Muscle layer of colon (tissue), 2 donors: ENCODE data around the gene MED16.

Source experiments
- H3K27ac ChIP-seq: one replicate; pipeline ENCODE4 v1.7.0; 2013; ENCODE audit warnings: low read depth, mild to moderate bottlenecking, low read length, moderate library complexity
- H3K27me3 ChIP-seq, 2 donors: one replicate each; pipeline ENCODE4 v1.7.0; 2013; ENCODE audit warnings: low read length in 2 of 2, mild to moderate bottlenecking in 2 of 2; ENCODE audit not compliant: insufficient read depth in 2 of 2, control insufficient read depth in 1 of 2
- H3K36me3 ChIP-seq: one replicate; pipeline ENCODE4 v1.7.0; 2013; ENCODE audit warnings: mild to moderate bottlenecking, low read length; ENCODE audit not compliant: insufficient read depth
- H3K4me1 ChIP-seq: one replicate; pipeline ENCODE4 v1.7.0; 2013; ENCODE audit warnings: mild to moderate bottlenecking, low read length; ENCODE audit not compliant: insufficient read depth
- H3K4me3 ChIP-seq, 2 donors: one replicate each; pipeline ENCODE4 v1.7.0; 2013; ENCODE audit warnings: low read length in 2 of 2, low read depth in 1 of 2, mild to moderate bottlenecking in 1 of 2, moderate library complexity in 1 of 2
- H3K9ac ChIP-seq: one replicate; pipeline ENCODE4 v1.7.0; 2013; ENCODE audit warnings: low read length
- H3K9me3 ChIP-seq: one replicate; pipeline ENCODE4 v1.7.0; 2013; ENCODE audit warnings: mild to moderate bottlenecking, low read length
- donor health status: abdominal sarcoma.
- donor health status: Adenocarcinoma of cecum.

The MED16 gene

GRCh38 chr19:840519-841206, 52.3 kb downstream of the MED16 start, which contains the start of gene PRTN3:
Gene PRTN3 (plus strand): TSS chr19:840999. CDS start chr19:841009, 10 bp downstream.
- peaks cover 0 to 33% of the 10 kb centered on the region in 2 donors for H3K27me3 ChIP-seq
- no peak within 1 kb of the TSS for H3K27ac ChIP-seq
- no peaks in the 10 kb centered on the region for H3K36me3 ChIP-seq
- H3K9me3 ChIP-seq = no peaks in the 10 kb centered on the region
- H3K9ac ChIP-seq = no peak within 1 kb of the TSS
- H3K4me1 ChIP-seq = no peaks in the 10 kb centered on the region
- no peak within 1 kb of the TSS for H3K4me3 ChIP-seq

GRCh38 chr19:835210-835810, 57.7 kb downstream of the MED16 start:
- peaks cover 0 to 26% of the 10 kb centered on the region in 2 donors for H3K27me3 ChIP-seq
- no peaks in the 10 kb centered on the region for H3K9me3 ChIP-seq
- no peak overlapping the region for H3K27ac ChIP-seq
- no peak overlapping the region for H3K4me3 ChIP-seq
- no peaks in the 10 kb centered on the region for H3K4me1 ChIP-seq
- H3K9ac ChIP-seq = no peak overlapping the region
- H3K36me3 ChIP-seq = no peaks in the 10 kb centered on the region

- H3K27me3 ChIP-seq = peaks cover 0 to 26% of the 10 kb centered on the region in 2 donors
Measured at GRCh38 chr19:834216-834615, 58.8 kb downstream of the MED16 start.

GRCh38 chr19:831407-832369, 61.3 kb downstream of the MED16 start:
- peaks cover 0 to 39% of the 10 kb centered on the region in 2 donors for H3K27me3 ChIP-seq
- no peak overlapping the region for H3K9ac ChIP-seq
- H3K4me3 ChIP-seq = no peak overlapping the region
- H3K9me3 ChIP-seq = no peaks in the 10 kb centered on the region
- no peaks in the 10 kb centered on the region for H3K4me1 ChIP-seq
- no peak overlapping the region for H3K27ac ChIP-seq
- H3K36me3 ChIP-seq = no peaks in the 10 kb centered on the region

More at GRCh38 chr19:834216-834615, 58.8 kb downstream of the MED16 start:
- no peaks in the 10 kb centered on the region for H3K36me3 ChIP-seq
- H3K4me1 ChIP-seq = no peaks in the 10 kb centered on the region
- H3K27ac ChIP-seq = no peak overlapping the region
- no peak overlapping the region for H3K9ac ChIP-seq
- H3K9me3 ChIP-seq = no peaks in the 10 kb centered on the region
- H3K4me3 ChIP-seq = no peak overlapping the region

GRCh38 chr19:829129-829758, 63.7 kb downstream of the MED16 start:
- Histone ChIP-seq H3K4me3 (no peak overlapping the region), H3K9ac (no peak overlapping the region), H3K9me3 (no peaks in the 10 kb centered on the region), H3K27me3 (peaks cover 0 to 28% of the 10 kb centered on the region in 2 donors), H3K4me1 (no peaks in the 10 kb centered on the region), H3K36me3 (no peaks in the 10 kb centered on the region), H3K27ac (no peak overlapping the region)

GRCh38 chr19:827710-828321, 65.2 kb downstream of the MED16 start, which contains the start of gene AZU1:
Gene AZU1 (plus strand): TSS chr19:827837. CDS start chr19:827847, 10 bp downstream.
- H3K4me3 ChIP-seq = no peak within 1 kb of the TSS
- peaks cover 6 to 38% of the 10 kb centered on the region in 2 donors for H3K27me3 ChIP-seq
- no peaks in the 10 kb centered on the region for H3K36me3 ChIP-seq
- H3K9me3 ChIP-seq = no peaks in the 10 kb centered on the region
- H3K27ac ChIP-seq = no peak within 1 kb of the TSS
- no peaks in the 10 kb centered on the region for H3K4me1 ChIP-seq
- H3K9ac ChIP-seq = no peak within 1 kb of the TSS

GRCh38 chr19:827314-827709, 65.7 kb downstream of the MED16 start:
- Histone ChIP-seq H3K4me1 (no peaks in the 10 kb centered on the region), H3K9ac (no peak overlapping the region), H3K27ac (no peak overlapping the region), H3K9me3 (no peaks in the 10 kb centered on the region), H3K36me3 (no peaks in the 10 kb centered on the region), H3K4me3 (no peak overlapping the region), H3K27me3 (peaks cover 6 to 43% of the 10 kb centered on the region in 2 donors)

- Histone ChIP-seq H3K4me3 (no peak overlapping the region), H3K36me3 (no peaks in the 10 kb centered on the region), H3K9me3 (no peaks in the 10 kb centered on the region), H3K4me1 (no peaks in the 10 kb centered on the region), H3K9ac (no peak overlapping the region), H3K27ac (no peak overlapping the region), H3K27me3 (peaks cover 6 to 45% of the 10 kb centered on the region in 2 donors)
Measured at GRCh38 chr19:825897-826644, 66.9 kb downstream of the MED16 start.

- Histone ChIP-seq H3K27ac (no peak overlapping the region), H3K27me3 (peaks cover 6 to 39% of the 10 kb centered on the region in 2 donors), H3K9ac (no peak overlapping the region), H3K9me3 (no peaks in the 10 kb centered on the region), H3K36me3 (no peaks in the 10 kb centered on the region), H3K4me3 (no peak overlapping the region), H3K4me1 (no peaks in the 10 kb centered on the region)
Measured at GRCh38 chr19:824885-825284, 68.1 kb downstream of the MED16 start.

- Histone ChIP-seq H3K36me3 (no peaks in the 10 kb centered on the region), H3K9ac (no peak overlapping the region), H3K4me1 (no peaks in the 10 kb centered on the region), H3K27ac (no peak overlapping the region), H3K27me3 (peaks cover 6 to 39% of the 10 kb centered on the region in 2 donors), H3K9me3 (no peaks in the 10 kb centered on the region), H3K4me3 (no peak overlapping the region)
Measured at GRCh38 chr19:823565-824121, 69.3 kb downstream of the MED16 start.
